Thoracic aorta endothelial cell (primary cell): ENCODE results near the gene GLTPD2. TPM values are rescaled to one million over a fixed set of nuclear protein-coding genes. Genes with fewer than 3 reads are reported as not detected.

Experiments
- total RNA-seq: library from RNA; depleted of rRNA; stranded (reverse); fragments of >200 nt; gene quantifications from 2 replicates; pipeline ENCODE4 v1.2.3, GENCODE V29; 2012

Gene GLTPD2
- total RNA-seq = not detected in 2 replicates

DNA sequence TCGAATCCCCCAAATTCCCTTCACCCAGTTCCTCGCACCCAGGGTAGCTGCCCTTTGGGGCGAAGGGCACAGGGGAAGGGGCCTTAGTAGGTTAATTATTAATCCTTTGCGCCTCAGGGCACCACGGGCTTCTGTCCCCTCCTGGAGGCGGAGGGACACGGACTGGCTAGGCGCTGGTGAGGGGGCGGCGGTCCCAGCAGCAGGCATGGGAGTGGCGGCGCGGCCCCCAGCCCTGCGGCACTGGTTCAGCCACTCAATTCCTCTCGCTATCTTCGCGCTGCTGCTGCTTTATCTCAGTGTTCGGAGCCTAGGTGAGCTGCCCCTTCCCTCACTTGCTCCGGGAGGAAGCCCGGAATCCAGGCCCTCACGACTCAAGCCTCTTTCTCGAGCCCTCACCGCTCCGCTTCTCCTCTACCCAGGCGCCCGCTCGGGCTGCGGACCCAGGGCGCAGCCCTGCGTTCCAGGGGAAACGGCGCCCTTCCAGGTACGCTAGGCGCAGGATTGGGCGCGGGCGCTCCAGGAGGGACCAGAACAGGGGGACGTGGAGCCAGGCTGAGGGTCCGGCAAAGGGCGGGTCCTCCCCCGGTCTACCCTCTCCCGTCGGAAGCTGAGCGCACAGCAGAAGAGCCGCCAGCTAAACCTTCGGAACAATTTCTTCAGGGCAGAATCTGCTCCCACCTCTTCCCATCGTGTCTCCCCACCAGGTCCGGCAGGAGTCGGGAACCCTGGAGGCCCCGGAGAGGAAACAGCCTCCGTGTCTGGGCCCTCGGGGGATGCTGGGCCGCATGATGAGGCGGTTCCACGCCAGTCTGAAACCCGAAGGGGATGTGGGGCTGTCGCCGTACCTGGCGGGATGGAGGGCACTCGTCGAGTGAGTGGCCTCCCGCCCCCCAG is at the start of gene GLTPD2:
Gene GLTPD2, plus strand, starts transcription at position 158 of the 894 bp plus-strand sequence. Its CDS starts 48 bp downstream, at position 206.

DNA sequence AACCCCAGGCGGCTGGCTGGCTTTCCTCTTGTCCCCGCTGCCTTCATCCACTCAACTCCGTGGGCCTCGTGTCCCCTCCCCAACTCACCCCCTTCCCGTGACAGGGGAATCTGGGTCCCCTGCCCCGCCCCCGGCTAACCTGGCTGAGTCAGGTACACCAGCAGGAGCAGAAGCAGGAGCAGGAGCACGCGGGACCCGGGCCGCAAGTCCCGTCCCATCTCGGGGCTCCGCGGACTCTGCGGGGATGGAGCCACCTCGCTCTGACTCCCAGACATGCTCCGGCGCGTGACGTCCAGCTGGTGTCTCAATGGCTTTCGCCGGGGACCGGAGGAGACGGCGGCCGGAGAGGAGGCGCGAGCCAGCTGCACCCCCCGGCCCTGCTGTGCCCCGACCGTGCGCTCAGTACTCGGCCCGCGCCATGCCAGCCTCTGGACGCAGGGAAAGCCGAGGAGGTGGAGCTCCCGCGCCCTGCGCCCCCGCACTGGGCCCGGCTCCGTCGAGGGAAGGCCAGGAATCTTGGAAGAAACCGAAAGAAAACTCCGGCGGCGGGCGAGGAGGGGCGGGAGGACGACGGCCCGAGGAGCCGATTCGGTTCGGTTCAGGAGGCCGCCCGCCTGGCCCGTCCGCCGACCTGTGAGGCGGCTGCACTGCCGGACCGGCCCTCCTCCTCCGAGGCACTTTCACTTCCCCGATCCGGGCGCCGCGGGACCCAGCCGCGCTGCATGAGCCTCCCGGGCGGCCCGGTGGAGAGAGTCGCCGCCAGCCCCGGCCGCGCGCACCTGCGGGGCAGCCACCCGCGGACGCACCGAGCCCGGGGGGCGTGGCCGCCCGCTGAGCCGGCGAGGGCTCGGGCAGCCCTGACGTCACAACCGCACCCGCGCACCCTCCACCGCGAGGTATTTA is 49.4 kb upstream of the GLTPD2 start, which contains the start of the genes CXCL16 and ZMYND15:
Gene CXCL16, minus strand, starts transcription at position 807 of the 903 bp plus-strand sequence. Its CDS starts 589 bp downstream, at position 218.
Gene ZMYND15, plus strand, starts transcription at position 712 of the 903 bp plus-strand sequence. CDS start 716 bp downstream, outside the sequence.

DNA sequence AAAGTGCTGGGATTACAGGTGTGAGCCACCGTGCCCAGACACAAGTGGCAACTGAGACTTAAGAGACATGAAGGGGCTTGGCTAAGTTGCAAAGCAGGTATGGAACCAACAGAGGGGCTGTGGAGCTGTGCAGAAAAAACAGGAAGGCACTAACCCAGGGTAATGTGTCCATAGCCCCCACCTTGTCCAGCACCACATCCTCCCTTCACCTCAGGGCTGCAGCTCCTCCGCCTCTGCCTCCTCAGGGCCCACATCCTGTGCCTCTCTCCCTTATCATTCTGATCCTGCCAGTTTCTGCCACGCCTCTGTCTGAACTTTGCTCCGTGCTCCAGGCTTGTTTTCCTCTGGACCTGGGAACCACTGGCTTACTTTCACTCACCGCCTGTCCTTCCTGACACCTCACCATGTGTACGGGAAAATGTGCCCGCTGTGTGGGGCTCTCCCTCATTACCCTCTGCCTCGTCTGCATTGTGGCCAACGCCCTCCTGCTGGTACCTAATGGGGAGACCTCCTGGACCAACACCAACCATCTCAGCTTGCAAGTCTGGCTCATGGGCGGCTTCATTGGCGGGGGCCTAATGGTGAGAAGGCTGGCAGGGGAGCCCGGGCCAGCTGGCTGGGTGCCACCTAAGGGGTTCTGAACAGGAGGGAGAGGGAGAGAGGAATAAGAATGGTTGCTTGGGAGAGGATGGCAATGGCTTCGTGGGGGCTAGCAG is 17.1 kb upstream of the GLTPD2 start, which contains the start of gene TM4SF5:
Gene TM4SF5, plus strand, starts transcription at position 368 of the 716 bp plus-strand sequence. Its CDS starts 37 bp downstream, at position 405.

DNA sequence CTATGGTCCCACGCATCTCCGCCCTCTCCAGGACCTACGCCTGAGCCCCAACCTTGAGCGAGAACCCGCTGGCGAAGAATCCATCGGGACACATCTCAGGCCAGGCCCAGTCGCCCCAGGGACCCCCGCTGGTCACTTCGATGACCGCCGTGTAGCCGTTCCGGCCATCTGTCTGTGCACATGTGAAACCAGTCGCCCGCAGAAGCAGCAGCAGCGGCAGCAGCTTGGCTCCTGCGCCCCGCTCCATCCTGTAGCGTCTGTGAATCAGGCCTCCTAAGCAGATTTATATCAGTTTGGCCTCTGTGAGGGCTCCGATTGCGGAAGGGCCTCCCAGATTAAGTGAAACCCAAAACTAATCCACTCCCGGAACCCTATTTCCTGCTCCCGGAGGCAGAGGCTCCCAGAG is 2.7 kb upstream of the GLTPD2 start, which contains the start of gene VMO1:
Gene VMO1, minus strand, starts transcription at position 259 of the 406 bp plus-strand sequence. Its CDS starts 12 bp downstream, at position 247.

DNA sequence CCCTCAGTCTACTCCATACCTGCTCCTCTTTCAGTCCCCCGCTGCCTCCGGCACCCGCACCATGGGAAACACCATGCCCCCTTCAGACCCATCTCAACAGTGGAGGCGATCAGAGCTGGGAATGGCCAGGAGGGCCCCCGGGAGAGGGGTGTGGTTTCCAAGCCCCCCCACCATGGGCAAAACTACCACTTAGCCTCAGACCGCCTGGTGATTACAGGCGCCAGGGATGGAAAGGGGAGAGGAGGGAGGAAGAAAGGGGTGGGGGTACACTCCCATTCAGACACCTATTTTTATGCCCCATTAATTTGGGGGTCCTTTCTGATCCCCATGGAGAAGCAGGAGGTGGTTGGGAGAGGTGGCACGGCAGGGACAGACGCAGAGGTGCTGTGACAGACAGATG is 13.5 kb downstream of the GLTPD2 start, which contains the start of gene C17orf114:
Gene C17orf114, minus strand, starts transcription at position 101 of the 400 bp plus-strand sequence.

DNA sequence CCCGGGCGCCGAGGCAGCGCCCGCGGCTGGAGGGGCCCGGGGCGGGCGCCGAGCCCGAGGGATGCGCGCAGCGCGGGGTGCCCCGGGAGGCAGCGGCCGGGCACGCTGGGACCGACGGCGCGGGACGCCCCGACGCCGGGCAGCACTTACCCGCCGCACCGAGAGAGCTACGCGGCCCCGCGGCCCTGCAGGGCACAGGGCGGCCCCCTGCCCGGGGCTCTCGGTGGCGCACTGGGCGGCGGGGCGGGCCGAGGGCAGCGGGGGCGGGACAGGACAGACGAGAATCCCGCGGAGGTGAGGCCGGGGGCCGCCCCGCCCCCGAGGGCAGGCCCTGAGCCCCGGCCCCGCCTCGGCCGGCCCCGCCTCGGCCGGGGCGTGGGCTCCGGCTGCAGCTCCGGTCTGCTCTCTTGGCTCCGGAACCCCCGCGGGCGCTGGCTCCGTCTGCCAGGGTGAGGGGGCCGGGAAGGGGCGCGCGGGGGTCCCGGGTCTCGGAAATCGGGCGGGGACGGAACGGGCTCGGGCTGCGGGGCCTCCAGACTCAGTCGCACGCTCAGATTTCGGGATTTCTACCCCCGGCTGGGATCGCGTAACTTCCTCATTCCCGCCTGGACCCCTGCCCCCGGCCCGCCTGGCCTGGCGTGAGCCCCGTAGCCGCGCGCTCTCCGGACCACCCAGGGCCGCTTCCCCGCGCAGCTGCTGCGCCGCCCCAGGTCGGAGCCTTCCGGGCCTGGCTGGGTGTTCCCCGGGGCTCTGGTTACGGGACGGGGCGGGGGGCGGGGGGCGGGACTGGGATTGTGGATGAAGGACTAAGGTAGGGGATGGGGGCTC is 18.2 kb downstream of the GLTPD2 start, which contains the start of gene PLD2:
Gene PLD2, plus strand, starts transcription at position 376 of the 828 bp plus-strand sequence. CDS start 621 bp downstream, outside the sequence.

DNA sequence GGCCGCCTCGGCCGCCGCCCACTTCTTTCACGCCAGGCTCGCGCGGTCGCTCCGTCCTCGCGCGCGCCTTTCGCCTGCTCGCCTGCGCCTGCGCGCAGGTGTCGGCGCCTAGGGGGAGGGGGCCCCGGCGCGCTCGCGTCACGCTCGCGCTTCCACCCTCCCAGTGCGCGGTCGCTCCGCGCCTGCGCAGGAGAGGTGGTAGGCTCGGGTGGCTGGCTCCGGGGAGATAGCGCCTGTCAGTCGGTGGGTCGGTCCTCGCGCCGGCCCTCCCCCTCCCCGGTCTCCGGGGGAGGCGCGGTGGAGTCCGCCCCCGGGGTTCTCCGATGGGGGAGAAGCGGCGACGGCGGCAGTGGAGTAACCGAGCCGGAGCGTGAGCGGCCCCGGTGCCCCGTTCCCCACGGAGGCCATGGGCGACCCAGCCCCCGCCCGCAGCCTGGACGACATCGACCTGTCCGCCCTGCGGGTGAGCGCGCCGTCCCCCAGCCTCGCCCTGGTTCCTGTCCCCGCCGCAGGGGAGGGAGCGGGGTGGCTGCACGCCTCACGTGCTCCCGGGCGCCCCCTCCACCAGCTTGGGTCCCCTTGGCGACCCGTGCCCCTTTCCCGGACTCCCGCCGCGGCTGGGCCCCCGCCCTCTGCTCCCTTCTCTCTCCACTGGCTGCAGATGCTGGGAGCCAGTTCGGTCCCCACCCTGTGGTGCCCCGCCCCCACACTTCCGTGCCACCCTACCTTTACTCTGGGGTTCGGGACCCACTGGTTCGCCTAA is 44.6 kb downstream of the GLTPD2 start, which contains the start of gene MINK1:
Gene MINK1, plus strand, starts transcription at position 163 of the 763 bp plus-strand sequence. Its CDS starts 244 bp downstream, at position 407.

Other genes with a start within 250 kb of the GLTPD2 start
- gene MYBBP1A, start 233.6 kb upstream of the GLTPD2 start, total RNA-seq = 65.3 and 83.6 TPM in 2 replicates
- not detected in 2 replicates for gene GGT6, start 228.4 kb upstream of the GLTPD2 start, total RNA-seq
- gene SMTNL2, start 204.4 kb upstream of the GLTPD2 start, total RNA-seq = not detected in 2 replicates
- not detected in 2 replicates for gene ALOX15, start 147.3 kb upstream of the GLTPD2 start, total RNA-seq
- gene PELP1, start 84.8 kb upstream of the GLTPD2 start, total RNA-seq = 23.3 and 40.8 TPM in 2 replicates
- 18.4 and 20.7 TPM in 2 replicates for gene ARRB2, start 78.3 kb upstream of the GLTPD2 start, total RNA-seq
- 12.0 and 14.9 TPM in 2 replicates for gene MED11, start 57.5 kb upstream of the GLTPD2 start, total RNA-seq
- gene ZMYND15, start 49.1 kb upstream of the GLTPD2 start, total RNA-seq = 0.27 TPM in 1 of 2 replicates, not detected in the other
- gene CXCL16, start 49.0 kb upstream of the GLTPD2 start, total RNA-seq = 2.8 and 5.6 TPM in 2 replicates
- gene TM4SF5, start 17.1 kb upstream of the GLTPD2 start, total RNA-seq = not detected in 2 replicates
- gene VMO1, start 2.6 kb upstream of the GLTPD2 start, total RNA-seq = 0.57 and 0.93 TPM in 2 replicates
- 140 and 154 TPM in 2 replicates for gene PSMB6, start 7.2 kb downstream of the GLTPD2 start, total RNA-seq
- gene PLD2, start 18.2 kb downstream of the GLTPD2 start, total RNA-seq = 27.9 and 28.6 TPM in 2 replicates
- gene MINK1, start 44.4 kb downstream of the GLTPD2 start, total RNA-seq = 41.5 and 49.9 TPM in 2 replicates
- 0.50 and 0.80 TPM in 2 replicates for gene C17orf107, start 110.6 kb downstream of the GLTPD2 start, total RNA-seq
- gene CHRNE, start 114.1 kb downstream of the GLTPD2 start, total RNA-seq = 0.13 and 0.43 TPM in 2 replicates
- not detected in 2 replicates for gene GP1BA, start 143.3 kb downstream of the GLTPD2 start, total RNA-seq
- 43.7 and 45.5 TPM in 2 replicates for gene SLC25A11, start 151.1 kb downstream of the GLTPD2 start, total RNA-seq
- gene RNF167, start 151.3 kb downstream of the GLTPD2 start, total RNA-seq = 25.3 and 26.6 TPM in 2 replicates
- gene PFN1, start 159.6 kb downstream of the GLTPD2 start, total RNA-seq = 587 and 743 TPM in 2 replicates
- gene ENO3, start 162.2 kb downstream of the GLTPD2 start, total RNA-seq = 1.6 and 2.4 TPM in 2 replicates
- 33.9 and 43.0 TPM in 2 replicates for gene SPAG7, start 178.9 kb downstream of the GLTPD2 start, total RNA-seq
- 14.4 and 18.5 TPM in 2 replicates for gene CAMTA2, start 198.7 kb downstream of the GLTPD2 start, total RNA-seq
- 0.22 and 0.27 TPM in 2 replicates for gene INCA1, start 208.6 kb downstream of the GLTPD2 start, total RNA-seq
- 86.4 and 132 TPM in 2 replicates for gene KIF1C, start 209.0 kb downstream of the GLTPD2 start, total RNA-seq
- gene SLC52A1, start 246.5 kb downstream of the GLTPD2 start, total RNA-seq = 0.07 TPM in 1 of 2 replicates, not detected in the other